ENCODE results near the gene KCND3.

DNA sequence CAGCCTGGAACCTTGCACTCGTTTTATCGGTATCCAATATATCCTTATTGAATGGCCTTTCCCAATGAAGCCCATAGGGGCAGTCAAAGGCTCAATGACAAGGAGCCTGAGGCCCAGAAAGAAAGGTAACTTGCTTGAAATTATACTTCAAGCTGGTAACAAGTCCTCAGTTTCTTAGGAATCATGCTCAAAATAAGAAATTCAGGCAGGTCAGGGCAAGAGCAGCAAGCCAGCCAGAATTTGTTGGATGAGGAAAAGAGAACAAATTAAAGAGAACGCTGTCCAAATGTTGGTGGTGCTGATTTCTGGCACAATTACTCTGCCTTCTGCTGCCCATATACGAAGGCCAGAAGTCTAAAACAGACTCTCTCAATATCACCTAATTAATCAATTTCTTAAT lies 156.1 kb downstream of the KCND3 start:
- TF ChIP-seq POLR2AphosphoS5 (IDR thresholded peaks at IDR 0.05) (no peak), EZH2 (IDR thresholded peaks at IDR 0.05; ENCODE audit: borderline replicate concordance, insufficient read depth, low read length, poor library complexity, severe bottlenecking) (no peak)
- TF ChIP-seq, protein P1, sequence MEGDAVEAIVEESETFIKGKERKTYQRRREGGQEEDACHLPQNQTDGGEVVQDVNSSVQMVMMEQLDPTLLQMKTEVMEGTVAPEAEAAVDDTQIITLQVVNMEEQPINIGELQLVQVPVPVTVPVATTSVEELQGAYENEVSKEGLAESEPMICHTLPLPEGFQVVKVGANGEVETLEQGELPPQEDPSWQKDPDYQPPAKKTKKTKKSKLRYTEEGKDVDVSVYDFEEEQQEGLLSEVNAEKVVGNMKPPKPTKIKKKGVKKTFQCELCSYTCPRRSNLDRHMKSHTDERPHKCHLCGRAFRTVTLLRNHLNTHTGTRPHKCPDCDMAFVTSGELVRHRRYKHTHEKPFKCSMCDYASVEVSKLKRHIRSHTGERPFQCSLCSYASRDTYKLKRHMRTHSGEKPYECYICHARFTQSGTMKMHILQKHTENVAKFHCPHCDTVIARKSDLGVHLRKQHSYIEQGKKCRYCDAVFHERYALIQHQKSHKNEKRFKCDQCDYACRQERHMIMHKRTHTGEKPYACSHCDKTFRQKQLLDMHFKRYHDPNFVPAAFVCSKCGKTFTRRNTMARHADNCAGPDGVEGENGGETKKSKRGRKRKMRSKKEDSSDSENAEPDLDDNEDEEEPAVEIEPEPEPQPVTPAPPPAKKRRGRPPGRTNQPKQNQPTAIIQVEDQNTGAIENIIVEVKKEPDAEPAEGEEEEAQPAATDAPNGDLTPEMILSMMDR (IDR thresholded peaks at IDR 0.05; ENCODE audit: poor library complexity, severe bottlenecking): no peak
